ENCODE data around the gene TRIO.

- TF ChIP-seq, protein P1, sequence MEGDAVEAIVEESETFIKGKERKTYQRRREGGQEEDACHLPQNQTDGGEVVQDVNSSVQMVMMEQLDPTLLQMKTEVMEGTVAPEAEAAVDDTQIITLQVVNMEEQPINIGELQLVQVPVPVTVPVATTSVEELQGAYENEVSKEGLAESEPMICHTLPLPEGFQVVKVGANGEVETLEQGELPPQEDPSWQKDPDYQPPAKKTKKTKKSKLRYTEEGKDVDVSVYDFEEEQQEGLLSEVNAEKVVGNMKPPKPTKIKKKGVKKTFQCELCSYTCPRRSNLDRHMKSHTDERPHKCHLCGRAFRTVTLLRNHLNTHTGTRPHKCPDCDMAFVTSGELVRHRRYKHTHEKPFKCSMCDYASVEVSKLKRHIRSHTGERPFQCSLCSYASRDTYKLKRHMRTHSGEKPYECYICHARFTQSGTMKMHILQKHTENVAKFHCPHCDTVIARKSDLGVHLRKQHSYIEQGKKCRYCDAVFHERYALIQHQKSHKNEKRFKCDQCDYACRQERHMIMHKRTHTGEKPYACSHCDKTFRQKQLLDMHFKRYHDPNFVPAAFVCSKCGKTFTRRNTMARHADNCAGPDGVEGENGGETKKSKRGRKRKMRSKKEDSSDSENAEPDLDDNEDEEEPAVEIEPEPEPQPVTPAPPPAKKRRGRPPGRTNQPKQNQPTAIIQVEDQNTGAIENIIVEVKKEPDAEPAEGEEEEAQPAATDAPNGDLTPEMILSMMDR (IDR thresholded peaks at IDR 0.05): no peak
- no peak for TF ChIP-seq POLR2A (IDR thresholded peaks at IDR 0.05)
Observed at GRCh38 chr5:14400085-14400484, 256.9 kb downstream of the TRIO start.
